Upper lobe of left lung (tissue), 4 donors: ENCODE measurements around the gene HS3ST3A1.

Source experiments
- CTCF ChIP-seq, 6 experiments: fragments of 450-650 bp in 4 of 6; fragments of 200-600 bp in 2 of 6; sonication (generic) in 2 of 6; IDR thresholded peaks; one replicate each; pipeline ENCODE4 v1.5.1; 2016 to 2019; ENCODE audit warnings: antibody characterized with exemption in 6 of 6
- EP300 ChIP-seq, 4 donors: sonication (generic); formaldehyde crosslinking; IDR thresholded peaks; one replicate each; pipeline ENCODE4 v1.5.1; 2017; ENCODE audit warnings: antibody characterized with exemption in 4 of 4, control low read depth in 2 of 4
- POLR2A ChIP-seq, 4 donors: fragments of 450-650 bp; IDR thresholded peaks; one replicate each; pipeline ENCODE4 v1.5.1; 2016 to 2017; ENCODE audit warnings: antibody characterized with exemption in 4 of 4, mild to moderate bottlenecking in 2 of 4
- POLR2AphosphoS5 ChIP-seq, 2 donors: sonication (generic); formaldehyde crosslinking; IDR thresholded peaks; one replicate each; pipeline ENCODE4 v1.5.1; 2017; ENCODE audit warnings: antibody characterized with exemption in 2 of 2

GRCh38 chr17:13635951-13636350 is 34.2 kb upstream of the HS3ST3A1 start:
- TF ChIP-seq EP300 (IDR thresholded peaks at IDR 0.05) (no peak), CTCF (IDR thresholded peaks at IDR 0.05) (no peak), POLR2AphosphoS5 (IDR thresholded peaks at IDR 0.05) (no peak), POLR2A (IDR thresholded peaks at IDR 0.05) (no peak)
